Kidney (tissue), 14 donors: ENCODE data around the gene SPHKAP. TPM values are rescaled to one million over a fixed set of nuclear protein-coding genes. Genes with fewer than 3 reads are reported as not detected.

Experiments used
- DNase-seq, 5 donors: peaks; one replicate each; pipeline ENCODE4 v3.0.0-alpha.2; 2013 to 2020
- FAIRE-seq: peaks from 2 replicates; lab custom pipeline; 2012; peaks lifted over from hg19 to GRCh38; lab: Jason Lieb, UNC
- H3K27ac ChIP-seq, 2 donors: one replicate each; pipeline ENCODE4 v1.7.0; 2013; ENCODE audit warnings: low read depth in 2 of 2, low read length in 2 of 2, inconsistent platforms in 1 of 2
- H3K27me3 ChIP-seq: one replicate; pipeline ENCODE4 v1.7.1; 2013; ENCODE audit warnings: low read length, inconsistent platforms; ENCODE audit not compliant: control insufficient read depth, insufficient read depth
- H3K36me3 ChIP-seq, 3 donors: one replicate each; pipeline versions ENCODE4 v1.7.0 to v1.7.1; 2013; ENCODE audit warnings: low read length in 3 of 3, control low read depth in 1 of 3, inconsistent platforms in 1 of 3; ENCODE audit not compliant: insufficient read depth in 3 of 3, control insufficient read depth in 2 of 3
- H3K4me1 ChIP-seq, 3 donors: one replicate each; pipeline versions ENCODE4 v1.7.0 to v1.7.1; 2013; ENCODE audit warnings: low read length in 3 of 3, inconsistent platforms in 1 of 3, low read depth in 1 of 3; ENCODE audit not compliant: control insufficient read depth in 2 of 3, insufficient read depth in 2 of 3
- H3K4me3 ChIP-seq, 3 donors: one replicate each; pipeline versions ENCODE4 v1.7.0 to v1.8.1; 2013; ENCODE audit warnings: low read length in 3 of 3, control low read depth in 1 of 3, inconsistent platforms in 1 of 3
- H3K9ac ChIP-seq, 3 donors: one replicate each; pipeline versions ENCODE4 v1.7.0 to v1.7.1; 2013; ENCODE audit warnings: low read length in 3 of 3, control low read depth in 1 of 3, inconsistent platforms in 1 of 3
- H3K9me3 ChIP-seq, 3 donors: one replicate each; pipeline versions ENCODE4 v1.7.0 to v1.7.1; 2013; ENCODE audit warnings: low read length in 3 of 3, control low read depth in 1 of 3, inconsistent platforms in 1 of 3; ENCODE audit not compliant: control insufficient read depth in 2 of 3, insufficient read depth in 1 of 3
- CTCF ChIP-seq: IDR thresholded peaks from 3 replicates; pipeline ENCODE4 v1.5.1; 2012; ENCODE audit warnings: mild to moderate bottlenecking, moderate library complexity, borderline replicate concordance; ENCODE audit not compliant: insufficient read depth; ENCODE audit errors: extremely low read depth
- intact Hi-C: fragments of 100-400 bp; cut with DNase I; formaldehyde crosslinking; loops from one replicate; pipeline ENCODE4 v1.11.1; 2022
- polyA plus RNA-seq: library from polyadenylated mRNA; stranded (reverse); fragments of 350-450 nt; fragmentation: Illumina TruSeq; extraction: RNeasy Lipid Tissue Mini Kit (QIAGEN cat#74804); gene quantifications from one replicate; pipeline ENCODE4 v1.2.3, GENCODE V29; 2014; ENCODE audit warnings: low read depth, low replicate concordance; ENCODE audit not compliant: insufficient read depth
- total RNA-seq: library from RNA; stranded (reverse); fragmentation: NEBNext Ultra II Directional; extraction: Animal tissue kit (Norgen Biotek cat#: 25700); gene quantifications from one replicate; pipeline ENCODE4 v1.2.1, GENCODE V29; 2021
- donor health status: control.
- donor health status: control.
- donor health status: control.
- donor health status: control.
- donor health status: control.
- donor health status: DM: yes; HTN: yes; CAD: no.
- donor health status: Normal renal cell carcinoma (clear cell type).

Gene SPHKAP
- total and polyA plus RNA-seq, 2 donors from 2014 or later, result 0.03 TPM; not detected in 1

- intact Hi-C loops, result no loop called here
- no peak for DNase-seq
- Histone ChIP-seq H3K36me3 (no peaks in the 10 kb centered on the region), H3K4me1 (no peaks in the 10 kb centered on the region), H3K27ac (no peak overlapping the region), H3K27me3 (no peaks in the 10 kb centered on the region), H3K9me3 (no peaks in the 10 kb centered on the region), H3K4me3 (no peak overlapping the region), H3K9ac (no peak overlapping the region)
- no peak for TF ChIP-seq CTCF
- no peak for FAIRE-seq
Measured at GRCh38 chr2:228065686-228066085, 115.8 kb downstream of the SPHKAP start.

DNA sequence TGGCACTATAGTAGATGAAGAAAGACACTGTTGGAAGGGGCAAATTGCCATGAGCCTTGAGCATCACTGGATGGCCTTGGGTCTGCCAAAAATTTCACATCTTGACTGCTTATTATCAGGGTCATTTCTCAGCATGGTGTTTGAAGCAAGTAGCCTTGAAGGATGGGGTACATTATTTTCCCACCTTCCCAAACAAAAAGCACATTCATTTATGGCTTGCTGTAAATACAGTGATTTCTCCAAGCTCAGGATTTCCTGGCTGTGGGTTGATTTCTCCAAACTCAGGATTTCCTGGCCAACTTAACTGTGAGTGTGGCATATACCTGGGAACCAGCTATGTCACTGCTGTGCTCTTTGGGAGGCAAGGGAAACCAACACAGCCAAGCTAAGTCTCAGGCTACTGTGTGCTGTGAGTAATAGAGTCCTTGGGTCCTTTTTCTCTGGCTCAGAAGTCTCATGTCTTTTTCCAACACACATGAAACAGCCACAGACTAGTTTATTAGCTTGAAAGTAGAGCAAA lies 116.6 kb downstream of the SPHKAP start:
- TF ChIP-seq CTCF, result no peak
- no peak overlapping the region for H3K27ac ChIP-seq
- no peaks in the 10 kb centered on the region for H3K4me1 ChIP-seq
- H3K4me3 ChIP-seq, result no peak overlapping the region
- H3K9me3 ChIP-seq, result no peaks in the 10 kb centered on the region
- intact Hi-C loops, result no loop called here
- H3K36me3 ChIP-seq, result no peaks in the 10 kb centered on the region
- H3K27me3 ChIP-seq, result no peaks in the 10 kb centered on the region
- FAIRE-seq (no peak), DNase-seq (no peak)
- H3K9ac ChIP-seq, result no peak overlapping the region

DNA sequence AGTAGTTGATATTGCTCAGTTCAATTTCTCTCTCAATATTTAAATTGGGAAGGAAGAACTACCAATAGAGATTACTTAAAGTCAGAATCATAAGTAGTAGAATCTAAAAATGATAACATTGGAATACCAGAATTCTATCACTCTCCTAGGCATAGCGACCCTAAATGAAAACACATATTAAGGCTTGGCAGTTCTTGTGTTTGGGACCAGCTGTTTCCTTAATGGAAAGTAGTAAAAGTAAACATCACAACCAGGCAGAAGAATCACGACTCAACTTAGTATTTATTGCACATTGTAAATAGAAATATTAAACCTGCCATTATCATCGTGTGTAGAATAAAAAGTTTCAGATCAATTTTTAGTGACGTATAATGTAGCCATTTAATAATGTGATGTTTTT lies 117.5 kb downstream of the SPHKAP start:
- Histone ChIP-seq H3K4me1 (no peaks in the 10 kb centered on the region), H3K9me3 (no peaks in the 10 kb centered on the region), H3K9ac (no peak overlapping the region), H3K27ac (no peak overlapping the region), H3K27me3 (no peaks in the 10 kb centered on the region), H3K4me3 (no peak overlapping the region), H3K36me3 (no peaks in the 10 kb centered on the region)
- intact Hi-C loops, result no loop called here
- no peak for TF ChIP-seq CTCF
- FAIRE-seq, result no peak
- no peak for DNase-seq

- FAIRE-seq (no peak), DNase-seq (no peak)
- Histone ChIP-seq H3K4me1 (no peaks in the 10 kb centered on the region), H3K27me3 (no peaks in the 10 kb centered on the region), H3K36me3 (no peaks in the 10 kb centered on the region), H3K9ac (no peak overlapping the region), H3K9me3 (no peaks in the 10 kb centered on the region), H3K4me3 (no peak overlapping the region), H3K27ac (no peak overlapping the region)
- TF ChIP-seq CTCF, result no peak
- intact Hi-C loops, result no loop called here
Measured at GRCh38 chr2:228063558-228063957, 117.9 kb downstream of the SPHKAP start.
